HG02759 (cell line): ENCODE data around the gene PEX5L.

Experiments
- ATAC-seq: cut with Tn5 transposase; IDR thresholded peaks from one replicate; pipeline ENCODE4 v1.9.1; 2021; ENCODE audit warnings: mild to moderate bottlenecking, moderate library complexity; ENCODE audit not compliant: unreplicated experiment

Gene PEX5L

DNA sequence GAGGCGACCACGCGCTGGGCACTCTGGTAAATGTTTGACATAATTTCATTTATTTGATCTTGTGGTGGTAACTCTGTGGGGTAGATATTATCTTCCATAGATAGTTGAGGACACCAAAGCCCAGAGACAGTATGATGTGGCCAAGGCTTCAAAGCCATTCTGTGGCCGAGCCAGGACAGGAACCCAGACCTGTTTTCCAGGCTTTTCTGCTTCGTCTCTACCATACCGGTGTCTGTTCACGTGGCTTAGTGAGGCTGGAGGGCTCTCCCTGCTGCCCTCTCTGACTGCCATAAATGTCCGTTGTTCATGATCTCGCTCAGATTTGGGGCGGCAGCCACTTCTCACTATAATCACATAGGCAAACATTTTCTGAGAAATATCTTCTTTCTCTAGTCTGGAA lies 134.7 kb downstream of the PEX5L start:
- ATAC-seq: no peak

GRCh38 chr3:179898024-179898423 lies 138.7 kb downstream of the PEX5L start:
- ATAC-seq: peak; percentile 89

GRCh38 chr3:179897231-179897630 lies 139.5 kb downstream of the PEX5L start:
- ATAC-seq: no peak

DNA sequence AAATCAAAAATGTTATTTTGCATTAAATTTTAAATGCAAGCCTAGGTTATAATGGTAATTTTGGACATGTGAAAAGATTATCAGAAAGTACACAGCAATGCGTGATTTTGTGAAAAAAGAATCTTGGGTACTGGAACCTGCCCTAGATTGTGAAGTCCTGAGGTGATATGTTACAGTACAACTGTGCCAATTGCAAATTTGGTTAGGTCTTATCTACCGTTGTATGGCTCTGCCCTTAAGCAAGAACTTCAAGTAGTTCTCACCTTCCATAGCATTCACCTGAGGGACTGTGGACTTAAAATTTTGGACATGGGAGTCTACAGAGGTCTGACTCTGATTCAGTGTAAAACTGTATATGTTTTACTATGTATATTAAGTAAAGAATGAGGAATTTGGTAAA lies 140.2 kb downstream of the PEX5L start:
- no peak for ATAC-seq

DNA sequence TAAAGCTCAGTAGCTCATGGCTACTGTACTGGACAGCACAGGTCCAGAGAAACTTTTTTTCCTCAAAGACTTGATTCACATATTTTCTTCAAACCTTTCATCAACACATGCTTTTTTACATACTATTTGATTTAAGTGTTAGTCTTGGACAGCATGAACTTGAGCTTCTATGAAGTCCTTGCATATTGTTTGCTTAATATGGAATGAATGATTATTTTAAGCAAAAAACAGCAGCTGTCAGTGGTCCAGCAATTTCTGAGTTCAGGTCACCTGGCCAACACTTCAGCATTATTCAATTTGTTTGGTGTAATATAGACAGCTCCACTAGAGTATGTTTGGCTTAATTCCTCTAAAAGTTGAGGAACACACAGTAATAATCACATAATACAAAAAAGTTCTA lies 141.4 kb downstream of the PEX5L start:
- ATAC-seq: no peak

DNA sequence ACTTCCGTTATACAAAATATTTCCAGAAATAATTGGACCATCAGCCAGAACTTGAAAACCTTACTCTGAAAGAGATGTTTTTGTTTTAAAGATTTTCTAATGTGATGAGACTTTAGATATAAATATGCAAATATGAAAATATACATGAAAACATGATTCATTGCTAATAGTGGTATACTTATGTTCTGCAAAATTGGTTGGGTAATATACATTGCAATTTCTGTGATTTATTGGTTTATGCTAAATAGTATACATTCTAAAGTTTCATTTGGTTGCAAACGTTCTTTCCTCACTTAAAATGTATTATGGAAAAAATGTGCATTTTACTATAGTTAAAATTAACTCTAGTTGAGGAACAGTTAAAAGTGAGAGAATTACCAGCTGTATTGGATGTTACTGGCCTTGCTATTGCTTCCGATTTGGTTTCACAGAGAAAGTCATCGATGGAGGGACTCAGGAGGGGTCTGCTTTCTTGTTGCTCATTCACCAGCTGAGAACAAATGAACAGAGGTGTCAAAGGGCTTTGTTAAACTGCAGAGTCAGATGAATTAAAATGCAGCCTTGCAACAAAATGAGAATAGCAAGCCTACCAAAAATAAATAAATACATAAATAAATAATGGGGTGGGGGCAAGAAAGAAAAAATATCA lies 149.3 kb downstream of the PEX5L start:
- no peak for ATAC-seq

GRCh38 chr3:179885950-179886349 lies 150.8 kb downstream of the PEX5L start:
- no peak for ATAC-seq

GRCh38 chr3:179884136-179884535 lies 152.6 kb downstream of the PEX5L start:
- ATAC-seq: no peak

GRCh38 chr3:179882292-179882691 lies 154.4 kb downstream of the PEX5L start:
- peak; percentile 85 for ATAC-seq

DNA sequence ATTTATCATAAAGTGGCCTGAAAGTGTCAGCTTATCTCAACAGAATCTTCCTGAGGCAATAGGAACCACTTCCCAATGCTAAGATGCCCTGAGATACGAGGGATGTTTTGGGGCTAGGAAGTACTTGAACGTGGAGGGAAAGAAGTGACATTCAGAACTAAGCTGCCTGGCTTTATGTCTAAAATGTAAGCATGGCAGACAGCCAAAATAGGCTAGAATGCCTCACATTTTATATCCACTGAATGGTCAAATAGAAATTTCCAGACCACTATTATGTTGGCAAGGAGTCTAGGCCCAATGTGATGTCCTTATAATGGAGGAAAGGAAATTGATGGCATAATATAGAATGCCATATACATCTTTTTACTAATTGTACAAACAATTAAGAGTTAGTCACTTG lies 154.9 kb downstream of the PEX5L start:
- ATAC-seq: no peak

DNA sequence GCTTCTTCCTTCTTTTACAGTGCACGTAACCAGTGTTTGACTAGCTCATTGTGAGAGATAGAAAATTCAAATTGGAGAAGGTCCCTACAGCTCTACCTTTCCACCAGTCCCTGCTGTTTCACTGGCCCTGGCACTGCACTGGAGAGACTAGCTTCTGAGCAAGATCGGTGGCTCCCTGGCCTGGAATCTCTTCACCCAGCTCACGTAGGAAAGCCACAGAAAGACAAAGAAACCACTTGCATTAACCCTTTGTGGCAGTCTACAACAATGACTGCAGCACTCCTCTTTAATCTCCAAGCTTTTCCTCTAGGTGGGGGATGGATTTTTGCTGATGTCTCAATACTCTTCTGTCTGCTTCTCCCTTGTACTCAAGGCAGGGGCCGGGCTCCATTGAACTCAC lies 155.9 kb downstream of the PEX5L start:
- ATAC-seq: no peak

- no peak for ATAC-seq
These were observed 160.3 kb downstream of the PEX5L start for GRCh38 chr3:179876440-179876839.

GRCh38 chr3:179872842-179873241 lies 163.9 kb downstream of the PEX5L start:
- ATAC-seq: no peak

DNA sequence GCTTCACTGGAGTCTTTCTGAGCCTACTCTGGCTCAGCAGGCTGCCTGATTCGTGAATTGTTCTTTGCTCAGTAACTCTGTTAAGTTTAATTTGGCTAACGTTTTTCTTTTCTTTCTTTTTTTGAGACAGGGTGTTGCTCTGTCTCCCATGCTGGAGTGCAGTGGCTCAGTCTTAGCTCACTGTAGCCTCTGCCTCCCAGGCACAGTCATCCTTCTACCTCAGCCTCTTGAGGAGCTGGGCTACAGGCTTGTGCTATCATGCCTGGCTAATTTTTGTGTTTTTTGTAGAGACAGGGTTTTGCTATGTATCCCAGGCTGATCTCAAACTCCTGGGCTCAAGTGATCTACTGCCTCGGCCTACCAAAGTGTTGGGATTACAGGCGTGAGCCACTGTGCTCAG lies 165.0 kb downstream of the PEX5L start:
- ATAC-seq: no peak

- ATAC-seq: no peak
These were observed 168.0 kb downstream of the PEX5L start for GRCh38 chr3:179868715-179869114.

GRCh38 chr3:179867961-179868360 lies 168.8 kb downstream of the PEX5L start:
- ATAC-seq: no peak

DNA sequence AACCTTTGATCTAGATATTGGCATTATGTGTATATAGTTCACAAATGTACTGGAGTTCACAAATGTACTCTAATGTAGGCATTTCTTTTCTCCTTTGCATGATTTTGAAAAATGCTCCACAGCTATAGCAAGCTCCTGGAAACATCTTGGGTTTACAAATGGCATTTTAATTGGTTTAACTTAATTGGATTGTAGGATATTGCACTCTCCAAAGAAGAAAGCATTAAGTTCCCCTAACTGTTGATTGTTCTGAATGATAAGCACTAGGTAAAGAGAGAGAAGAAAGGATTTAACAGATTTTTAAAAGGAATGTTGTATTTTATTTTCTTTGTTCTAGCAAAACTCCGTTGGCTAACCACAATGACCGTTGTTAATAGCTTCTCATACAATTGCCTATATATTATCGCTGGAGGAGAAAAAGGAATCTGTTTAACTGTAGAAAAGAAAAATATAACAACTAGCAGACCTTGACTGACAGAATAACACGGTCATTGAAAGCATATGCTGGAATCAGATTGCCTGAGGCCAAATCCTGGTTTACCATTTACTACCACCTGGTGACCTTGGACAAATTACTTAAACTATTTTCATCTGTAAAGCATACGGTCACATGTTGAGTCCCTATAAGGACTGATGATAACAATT lies 170.8 kb downstream of the PEX5L start:
- no peak for ATAC-seq

DNA sequence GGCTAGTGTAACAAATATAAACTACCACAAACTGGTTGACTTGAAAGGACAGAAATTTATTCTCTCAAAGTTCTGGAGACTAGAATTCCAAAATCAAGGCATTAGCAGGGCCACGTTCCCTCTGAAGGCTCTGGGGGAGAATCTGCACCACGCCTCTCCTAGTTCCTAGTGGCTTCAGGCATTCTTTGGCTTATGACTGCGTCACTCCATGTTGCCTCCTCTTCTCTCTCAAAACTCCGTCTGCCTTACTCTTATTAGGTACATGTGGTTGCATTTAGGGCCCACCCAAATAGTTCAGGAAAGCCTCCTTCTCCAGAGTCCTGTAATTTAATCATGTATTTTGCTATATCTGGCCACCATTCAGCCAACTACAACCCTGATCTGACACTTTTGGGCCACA lies 174.8 kb downstream of the PEX5L start:
- no peak for ATAC-seq

- ATAC-seq: no peak
These were observed 175.4 kb downstream of the PEX5L start for GRCh38 chr3:179861292-179861691.

GRCh38 chr3:179860275-179861107 lies 176.2 kb downstream of the PEX5L start:
- ATAC-seq: no peak

- ATAC-seq: peak; percentile 82
These were observed 183.6 kb downstream of the PEX5L start for GRCh38 chr3:179853176-179853575.
